Immature natural killer cell (primary cell): ENCODE measurements around the gene PCOLCE2. TPM values are rescaled to one million over a fixed set of nuclear protein-coding genes. Genes with fewer than 3 reads are reported as not detected.

Source experiments
- DNase-seq, 3 donors: peaks; one replicate each; pipeline ENCODE4 v3.0.0; 2022; ENCODE audit warnings: mixed read lengths in 1 of 3
- H3K27ac Mint-ChIP-seq, 6 donors: one replicate each; pipeline ENCODE4 v1.8.0; 2020; ENCODE audit warnings: mixed read lengths in 6 of 6, mild to moderate bottlenecking in 5 of 6, inconsistent platforms in 4 of 6, moderate library complexity in 3 of 6
- H3K27me3 Mint-ChIP-seq, 3 donors: one replicate each; pipeline ENCODE4 v1.8.0; 2020 to 2021; ENCODE audit warnings: low read depth in 3 of 3, mild to moderate bottlenecking in 3 of 3, mixed read lengths in 3 of 3, moderate library complexity in 3 of 3, inconsistent platforms in 1 of 3
- H3K36me3 Mint-ChIP-seq, 3 donors: one replicate each; pipeline ENCODE4 v1.8.0; 2020; ENCODE audit warnings: mixed read lengths in 3 of 3, inconsistent platforms in 2 of 3, mild to moderate bottlenecking in 2 of 3
- H3K4me1 Mint-ChIP-seq, 2 donors: one replicate each; pipeline ENCODE4 v1.8.0; 2020; ENCODE audit warnings: inconsistent platforms in 2 of 2, mild to moderate bottlenecking in 2 of 2, mixed read lengths in 2 of 2, moderate library complexity in 1 of 2
- H3K4me3 Mint-ChIP-seq, 5 donors: one replicate each; pipeline ENCODE4 v1.8.0; 2020; ENCODE audit warnings: mild to moderate bottlenecking in 5 of 5, mixed read lengths in 5 of 5, inconsistent platforms in 3 of 5, moderate library complexity in 3 of 5
- H3K9me3 Mint-ChIP-seq, 6 donors: one replicate each; pipeline ENCODE4 v1.8.0; 2020; ENCODE audit warnings: mild to moderate bottlenecking in 6 of 6, mixed read lengths in 6 of 6, inconsistent platforms in 4 of 6, moderate library complexity in 3 of 6
- polyA plus RNA-seq, 3 donors: library from polyadenylated mRNA; unstranded; fragments of 300-500 nt; fragmentation: Illumina TruSeq; gene quantifications; one replicate each; pipeline ENCODE4 v1.2.3, GENCODE V29; 2021

Gene PCOLCE2
- polyA plus RNA-seq, 3 donors from 2014 or later, result not detected

DNA sequence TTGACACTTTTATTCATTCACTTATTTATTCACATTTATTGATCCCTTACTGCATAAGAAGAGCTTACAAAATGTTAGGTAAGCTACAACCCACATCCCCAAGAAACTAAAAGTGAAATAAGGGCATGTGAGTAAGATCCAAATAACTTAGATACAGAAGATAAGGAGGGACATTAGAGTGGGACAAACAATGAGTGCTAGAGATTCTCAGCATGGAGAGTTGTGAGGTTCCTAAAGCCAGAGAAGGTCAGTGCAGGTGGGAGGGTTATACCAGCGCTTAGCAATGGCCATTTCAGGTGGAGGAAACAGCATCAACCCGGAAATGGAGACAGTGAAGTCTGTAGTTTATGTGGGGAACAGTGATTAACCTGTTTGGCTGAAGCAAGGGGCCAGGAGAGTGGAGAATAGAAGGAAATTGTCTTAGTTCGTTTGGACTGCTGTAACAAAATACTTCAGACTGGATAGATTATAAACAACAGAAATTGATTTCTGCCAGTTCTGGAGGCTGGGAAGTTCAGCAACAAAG lies 25.5 kb upstream of the PCOLCE2 start:
- Mint-ChIP-seq H3K9me3 (peaks cover 0 to 2% (median 0%) of the 10 kb centered on the region in 6 donors), H3K36me3 (no peaks in the 10 kb centered on the region), H3K4me3 (no peak overlapping the region), H3K27me3 (peaks cover 2 to 13% (median 4%) of the 10 kb centered on the region in 3 donors), H3K27ac (no peak overlapping the region), H3K4me1 (no peaks in the 10 kb centered on the region)
- no peak for DNase-seq

- no peak overlapping the region for H3K4me3 Mint-ChIP-seq
- no peaks in the 10 kb centered on the region for H3K4me1 Mint-ChIP-seq
- H3K27ac Mint-ChIP-seq, result no peak overlapping the region
- peaks cover 0 to 2% (median 0%) of the 10 kb centered on the region in 6 donors for H3K9me3 Mint-ChIP-seq
- no peaks in the 10 kb centered on the region for H3K36me3 Mint-ChIP-seq
- DNase-seq, result no peak
- H3K27me3 Mint-ChIP-seq, result peaks cover 2 to 13% (median 4%) of the 10 kb centered on the region in 3 donors
Observed at GRCh38 chr3:142913432-142913831, 24.5 kb upstream of the PCOLCE2 start.

GRCh38 chr3:142912402-142913172 lies 23.7 kb upstream of the PCOLCE2 start:
- Mint-ChIP-seq H3K36me3 (no peaks in the 10 kb centered on the region), H3K27me3 (peaks cover 0 to 16% (median 4%) of the 10 kb centered on the region in 3 donors), H3K27ac (no peak overlapping the region), H3K9me3 (peaks cover 0 to 2% (median 0%) of the 10 kb centered on the region in 6 donors), H3K4me3 (no peak overlapping the region), H3K4me1 (no peaks in the 10 kb centered on the region)
- no peak for DNase-seq

DNA sequence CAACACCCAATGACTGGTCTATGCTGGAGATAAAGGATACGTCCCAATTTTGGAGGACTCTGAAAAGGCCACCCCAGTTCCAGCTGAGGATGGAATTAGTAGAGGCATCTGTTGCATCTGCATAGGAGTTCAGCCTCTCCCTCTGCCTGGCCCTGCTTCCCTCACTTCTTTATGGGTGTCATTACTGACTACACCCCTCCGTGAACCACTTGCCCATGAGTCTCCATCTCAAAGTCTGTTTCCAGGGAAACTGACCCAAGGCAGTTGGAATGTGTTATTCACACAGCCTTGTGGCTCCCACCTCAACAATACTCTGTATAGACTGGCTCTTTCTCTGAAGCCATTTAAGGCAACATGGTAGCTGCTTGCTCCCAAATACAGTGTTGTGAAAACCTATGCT lies 21.4 kb upstream of the PCOLCE2 start:
- Mint-ChIP-seq H3K4me3 (no peak overlapping the region), H3K27me3 (peaks cover 0 to 20% (median 4%) of the 10 kb centered on the region in 3 donors), H3K27ac (no peak overlapping the region), H3K36me3 (no peaks in the 10 kb centered on the region), H3K9me3 (no peaks in the 10 kb centered on the region), H3K4me1 (no peaks in the 10 kb centered on the region)
- DNase-seq, result no peak

DNA sequence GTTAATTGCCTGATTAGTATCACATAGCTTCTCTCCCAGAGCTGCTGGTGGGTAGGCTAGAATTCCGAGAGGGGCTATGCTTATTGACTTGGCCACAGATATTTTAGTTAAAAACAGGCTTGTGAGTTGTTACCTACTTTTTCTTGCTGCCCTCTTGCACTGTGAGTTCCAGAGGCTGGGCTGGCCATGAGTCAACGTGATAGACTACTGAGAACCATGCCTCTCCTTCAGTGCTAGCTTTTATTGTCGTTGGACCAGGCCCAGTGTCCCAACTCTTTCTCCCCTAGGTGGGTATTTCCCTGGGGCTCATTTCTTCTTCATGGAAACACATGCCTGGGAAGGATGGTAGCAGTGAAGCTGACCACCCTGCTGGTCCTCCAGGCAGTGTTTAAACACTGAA lies 20.4 kb upstream of the PCOLCE2 start:
- Mint-ChIP-seq H3K9me3 (no peaks in the 10 kb centered on the region), H3K4me1 (no peaks in the 10 kb centered on the region), H3K36me3 (no peaks in the 10 kb centered on the region), H3K4me3 (no peak overlapping the region), H3K27me3 (peaks cover 0 to 23% (median 4%) of the 10 kb centered on the region in 3 donors), H3K27ac (no peak overlapping the region)
- DNase-seq, result no peak

DNA sequence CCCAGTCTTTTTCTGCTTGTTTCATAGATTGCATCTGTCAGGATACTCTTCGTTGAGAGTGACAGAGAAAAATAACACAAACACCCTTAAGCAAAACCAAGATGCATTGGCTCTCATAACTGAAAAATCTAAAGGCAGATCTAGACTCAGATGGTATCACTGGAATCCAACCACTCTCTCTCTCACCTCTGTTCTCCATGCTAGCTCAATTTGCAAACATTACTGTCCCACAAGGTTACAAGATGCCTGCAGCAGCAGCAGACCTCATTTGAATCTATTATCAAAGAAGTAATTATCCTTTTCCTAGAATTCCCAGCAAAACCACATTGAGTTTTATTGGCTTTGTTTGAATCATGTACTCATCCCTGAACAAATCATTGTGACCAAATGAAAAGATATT lies 19.1 kb upstream of the PCOLCE2 start:
- H3K27me3 Mint-ChIP-seq, result peaks cover 0 to 23% (median 4%) of the 10 kb centered on the region in 3 donors
- no peaks in the 10 kb centered on the region for H3K36me3 Mint-ChIP-seq
- no peak overlapping the region for H3K4me3 Mint-ChIP-seq
- H3K9me3 Mint-ChIP-seq, result no peaks in the 10 kb centered on the region
- DNase-seq, result no peak
- no peak overlapping the region for H3K27ac Mint-ChIP-seq
- H3K4me1 Mint-ChIP-seq, result no peaks in the 10 kb centered on the region

GRCh38 chr3:142904639-142905436 lies 16.0 kb upstream of the PCOLCE2 start:
- H3K27me3 Mint-ChIP-seq, result peaks cover 0 to 19% (median 0%) of the 10 kb centered on the region in 3 donors
- H3K27ac Mint-ChIP-seq, result no peak overlapping the region
- H3K4me3 Mint-ChIP-seq, result no peak overlapping the region
- no peak for DNase-seq
- H3K9me3 Mint-ChIP-seq, result no peaks in the 10 kb centered on the region
- no peaks in the 10 kb centered on the region for H3K36me3 Mint-ChIP-seq
- no peaks in the 10 kb centered on the region for H3K4me1 Mint-ChIP-seq

GRCh38 chr3:142902356-142902755 lies 13.5 kb upstream of the PCOLCE2 start:
- no peak for DNase-seq
- H3K4me1 Mint-ChIP-seq, result no peaks in the 10 kb centered on the region
- H3K9me3 Mint-ChIP-seq, result no peaks in the 10 kb centered on the region
- peaks cover 0 to 18% (median 3%) of the 10 kb centered on the region in 3 donors for H3K27me3 Mint-ChIP-seq
- H3K4me3 Mint-ChIP-seq, result no peak overlapping the region
- no peaks in the 10 kb centered on the region for H3K36me3 Mint-ChIP-seq
- H3K27ac Mint-ChIP-seq, result no peak overlapping the region

- DNase-seq, result no peak
- Mint-ChIP-seq H3K27me3 (peaks cover 0 to 17% (median 4%) of the 10 kb centered on the region in 3 donors), H3K4me1 (no peaks in the 10 kb centered on the region), H3K27ac (no peak overlapping the region), H3K9me3 (peaks cover 0 to 3% (median 0%) of the 10 kb centered on the region in 6 donors), H3K4me3 (no peak overlapping the region), H3K36me3 (no peaks in the 10 kb centered on the region)
Observed at GRCh38 chr3:142898346-142899213, 9.7 kb upstream of the PCOLCE2 start.

DNA sequence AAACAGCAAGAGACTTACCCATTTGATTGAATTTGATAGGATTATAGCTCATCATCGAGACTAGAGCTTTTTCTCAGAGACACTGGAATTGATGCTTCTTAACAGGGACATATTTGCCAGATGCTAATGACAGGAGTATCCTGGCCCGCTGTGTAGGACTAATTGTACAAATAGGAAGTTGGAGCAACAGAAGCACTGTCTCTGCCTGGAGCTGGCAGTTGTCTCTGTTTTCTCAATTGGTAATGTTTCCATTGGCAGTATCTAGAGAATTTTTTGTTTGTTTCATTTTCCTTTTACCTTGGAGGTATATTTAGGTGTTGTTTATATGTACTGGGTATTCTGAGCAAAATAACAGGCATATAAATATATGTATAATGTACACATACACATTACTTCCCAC lies 8.9 kb upstream of the PCOLCE2 start:
- Mint-ChIP-seq H3K36me3 (no peaks in the 10 kb centered on the region), H3K4me1 (no peaks in the 10 kb centered on the region), H3K27ac (no peak overlapping the region), H3K27me3 (peaks cover 0 to 17% (median 4%) of the 10 kb centered on the region in 3 donors), H3K9me3 (peaks cover 0 to 3% (median 0%) of the 10 kb centered on the region in 6 donors), H3K4me3 (no peak overlapping the region)
- no peak for DNase-seq

DNA sequence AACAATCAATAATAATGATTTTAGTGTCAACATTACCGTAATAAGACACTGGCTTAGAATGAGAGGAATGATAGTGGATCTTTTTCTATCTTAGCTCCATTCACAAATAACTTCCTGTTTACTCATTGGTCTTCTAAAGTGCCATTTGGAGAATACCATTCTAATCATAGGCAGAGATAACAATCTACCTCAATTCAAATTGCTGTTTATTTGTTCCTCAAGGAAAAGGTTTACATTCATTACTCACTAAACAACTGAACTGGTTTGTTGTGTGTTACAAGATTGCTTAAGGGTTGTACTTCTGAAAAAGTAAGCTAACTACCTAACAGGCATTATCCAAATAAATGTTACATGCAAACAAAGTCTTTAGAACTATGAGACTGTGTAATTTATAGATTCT lies 8.1 kb upstream of the PCOLCE2 start:
- Mint-ChIP-seq H3K36me3 (no peaks in the 10 kb centered on the region), H3K4me3 (no peak overlapping the region), H3K27ac (no peak overlapping the region), H3K27me3 (peaks cover 2 to 21% (median 4%) of the 10 kb centered on the region in 3 donors), H3K9me3 (peaks cover 0 to 3% (median 0%) of the 10 kb centered on the region in 6 donors), H3K4me1 (no peaks in the 10 kb centered on the region)
- no peak for DNase-seq

GRCh38 chr3:142896201-142896755 lies 7.4 kb upstream of the PCOLCE2 start:
- H3K27ac Mint-ChIP-seq, result no peak overlapping the region
- peaks cover 0 to 3% (median 0%) of the 10 kb centered on the region in 6 donors for H3K9me3 Mint-ChIP-seq
- no peak for DNase-seq
- H3K4me3 Mint-ChIP-seq, result no peak overlapping the region
- no peaks in the 10 kb centered on the region for H3K36me3 Mint-ChIP-seq
- H3K27me3 Mint-ChIP-seq, result peaks cover 4 to 24% (median 4%) of the 10 kb centered on the region in 3 donors
- no peaks in the 10 kb centered on the region for H3K4me1 Mint-ChIP-seq

DNA sequence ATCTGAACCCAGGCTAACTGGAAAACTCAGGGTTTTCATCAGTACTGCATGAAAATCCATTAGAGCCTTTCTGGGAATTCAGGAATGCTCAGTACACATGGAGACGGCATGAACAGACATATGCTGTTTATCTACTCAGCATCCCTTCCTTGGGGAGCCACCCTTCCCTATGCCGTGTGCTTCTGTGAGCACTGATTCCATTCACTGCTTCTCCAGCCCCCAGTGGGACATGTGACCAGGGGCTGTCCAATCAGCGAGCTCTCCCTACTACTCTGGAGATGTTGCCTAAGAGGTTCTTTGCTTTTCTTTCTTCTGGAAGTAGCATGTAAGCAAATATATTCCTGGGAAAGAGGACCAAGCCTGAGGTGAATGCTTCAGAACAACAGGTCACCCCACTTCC lies 5.6 kb upstream of the PCOLCE2 start:
- Mint-ChIP-seq H3K9me3 (peaks cover 0 to 3% (median 0%) of the 10 kb centered on the region in 6 donors), H3K27ac (no peak overlapping the region), H3K4me1 (peaks cover under 1 to 3% of the 10 kb centered on the region in 2 donors), H3K4me3 (no peak overlapping the region), H3K36me3 (no peaks in the 10 kb centered on the region), H3K27me3 (peaks cover 4 to 23% (median 6%) of the 10 kb centered on the region in 3 donors)
- no peak for DNase-seq
